ENCODE data around the gene RTN1. TPM values are rescaled to one million over a fixed set of nuclear protein-coding genes. Genes with fewer than 3 reads are reported as not detected.

The RTN1 gene
- total and polyA plus RNA-seq, 10 of the 15 experiments (the other 5 are each of a cell fraction or from before 2014, with no cell fraction given) = 0.03 to 0.55 (median 0.13) TPM; not detected in 4

DNA sequence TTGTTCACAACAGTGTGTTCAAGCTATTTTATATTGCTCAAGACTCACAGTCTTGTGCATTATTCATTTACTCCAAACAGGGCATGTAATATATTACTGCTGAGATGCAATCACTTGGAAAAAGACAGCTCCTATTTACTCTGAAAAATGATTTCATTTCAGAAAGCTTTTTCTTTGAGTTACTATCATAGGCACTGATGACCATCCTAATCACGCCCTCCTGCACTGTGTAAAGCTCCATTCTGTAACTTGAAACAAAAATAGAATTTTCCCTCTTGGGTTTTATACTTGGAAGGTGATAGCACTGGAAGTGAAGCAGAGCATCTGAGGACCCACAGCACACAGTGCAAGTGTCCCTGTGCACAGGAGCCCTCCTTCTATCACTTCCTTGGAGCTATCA is 55.6 kb downstream of the RTN1 start (continued):
- TF ChIP-seq, protein P1, sequence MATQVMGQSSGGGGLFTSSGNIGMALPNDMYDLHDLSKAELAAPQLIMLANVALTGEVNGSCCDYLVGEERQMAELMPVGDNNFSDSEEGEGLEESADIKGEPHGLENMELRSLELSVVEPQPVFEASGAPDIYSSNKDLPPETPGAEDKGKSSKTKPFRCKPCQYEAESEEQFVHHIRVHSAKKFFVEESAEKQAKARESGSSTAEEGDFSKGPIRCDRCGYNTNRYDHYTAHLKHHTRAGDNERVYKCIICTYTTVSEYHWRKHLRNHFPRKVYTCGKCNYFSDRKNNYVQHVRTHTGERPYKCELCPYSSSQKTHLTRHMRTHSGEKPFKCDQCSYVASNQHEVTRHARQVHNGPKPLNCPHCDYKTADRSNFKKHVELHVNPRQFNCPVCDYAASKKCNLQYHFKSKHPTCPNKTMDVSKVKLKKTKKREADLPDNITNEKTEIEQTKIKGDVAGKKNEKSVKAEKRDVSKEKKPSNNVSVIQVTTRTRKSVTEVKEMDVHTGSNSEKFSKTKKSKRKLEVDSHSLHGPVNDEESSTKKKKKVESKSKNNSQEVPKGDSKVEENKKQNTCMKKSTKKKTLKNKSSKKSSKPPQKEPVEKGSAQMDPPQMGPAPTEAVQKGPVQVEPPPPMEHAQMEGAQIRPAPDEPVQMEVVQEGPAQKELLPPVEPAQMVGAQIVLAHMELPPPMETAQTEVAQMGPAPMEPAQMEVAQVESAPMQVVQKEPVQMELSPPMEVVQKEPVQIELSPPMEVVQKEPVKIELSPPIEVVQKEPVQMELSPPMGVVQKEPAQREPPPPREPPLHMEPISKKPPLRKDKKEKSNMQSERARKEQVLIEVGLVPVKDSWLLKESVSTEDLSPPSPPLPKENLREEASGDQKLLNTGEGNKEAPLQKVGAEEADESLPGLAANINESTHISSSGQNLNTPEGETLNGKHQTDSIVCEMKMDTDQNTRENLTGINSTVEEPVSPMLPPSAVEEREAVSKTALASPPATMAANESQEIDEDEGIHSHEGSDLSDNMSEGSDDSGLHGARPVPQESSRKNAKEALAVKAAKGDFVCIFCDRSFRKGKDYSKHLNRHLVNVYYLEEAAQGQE (IDR thresholded peaks at IDR 0.05; ENCODE audit: low read depth, low read length) = no peak
- TF ChIP-seq BRCA1 (IDR thresholded peaks at IDR 0.05; ENCODE audit: low read depth, low read length) = no peak

DNA sequence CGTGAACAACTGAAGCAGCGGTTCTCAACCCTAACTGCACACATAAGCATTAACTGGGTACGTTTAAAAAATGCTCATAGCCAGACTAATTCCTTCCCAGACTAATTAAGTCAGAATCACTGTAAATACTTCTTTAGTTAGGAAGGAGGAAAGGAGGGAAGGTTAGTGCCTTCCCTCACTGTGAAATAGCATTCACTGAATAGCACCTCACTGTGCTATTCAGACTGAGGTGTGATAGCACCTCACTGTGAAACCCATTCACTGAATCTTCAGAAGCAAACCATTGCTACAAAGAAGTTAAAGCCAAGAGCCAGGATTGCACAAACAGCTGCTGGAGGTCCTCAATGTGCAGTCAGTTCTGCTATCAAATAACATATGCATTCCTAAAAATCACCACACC is 58.8 kb downstream of the RTN1 start:
- in situ Hi-C loops (cut with MboI) = no loop called here
- H3K4me2 ChIP-seq (ENCODE audit: control insufficient read depth, insufficient read depth) = no peak overlapping the region
- no peaks in the 10 kb centered on the region for H3K36me3 ChIP-seq (ENCODE audit: control insufficient read depth in 2 of 2, insufficient read depth in 2 of 2, low read length in 1 of 2)
- POLR2A ChIA-PET = no interaction called here
- no peaks in the 10 kb centered on the region for H3K4me1 ChIP-seq (ENCODE audit: control insufficient read depth, insufficient read depth, low read length)
- intact Hi-C loops (cut with micrococcal nuclease; ENCODE audit: unreplicated experiment) = no loop called here
- CTCF ChIA-PET = no interaction called here
- H3K79me2 ChIP-seq (ENCODE audit: control insufficient read depth, insufficient read depth, low read length) = no peaks in the 10 kb centered on the region
- no peak for DNase-seq (ENCODE audit: low read depth, low spot score)
- no peaks in the 10 kb centered on the region for H4K20me1 ChIP-seq (ENCODE audit: control insufficient read depth, insufficient read depth)
- RAD21 ChIA-PET (ENCODE audit: unreplicated experiment) = no interaction called here
- no peak overlapping the region for H3K27ac ChIP-seq (ENCODE audit: control insufficient read depth, insufficient read depth)
- SMC1A ChIA-PET (ENCODE audit: uncharacterized antibody, unreplicated experiment) = no interaction called here
- no peak overlapping the region for H3K9ac ChIP-seq (ENCODE audit: control insufficient read depth, insufficient read depth, low read length)
- H3K27me3 ChIP-seq (replicated peaks in 1 of 2; ENCODE audit: control insufficient read depth in 2 of 2, insufficient read depth in 2 of 2, low read length in 1 of 2) = no peaks in the 10 kb centered on the region
- no peaks in the 10 kb centered on the region for H3K9me3 ChIP-seq (replicated peaks; ENCODE audit: control insufficient read depth, insufficient read depth, low read length)
- no peak for ATAC-seq
- no peak overlapping the region for H3K4me3 ChIP-seq
- FAIRE-seq = no peak
- TF ChIP-seq, protein P2, sequence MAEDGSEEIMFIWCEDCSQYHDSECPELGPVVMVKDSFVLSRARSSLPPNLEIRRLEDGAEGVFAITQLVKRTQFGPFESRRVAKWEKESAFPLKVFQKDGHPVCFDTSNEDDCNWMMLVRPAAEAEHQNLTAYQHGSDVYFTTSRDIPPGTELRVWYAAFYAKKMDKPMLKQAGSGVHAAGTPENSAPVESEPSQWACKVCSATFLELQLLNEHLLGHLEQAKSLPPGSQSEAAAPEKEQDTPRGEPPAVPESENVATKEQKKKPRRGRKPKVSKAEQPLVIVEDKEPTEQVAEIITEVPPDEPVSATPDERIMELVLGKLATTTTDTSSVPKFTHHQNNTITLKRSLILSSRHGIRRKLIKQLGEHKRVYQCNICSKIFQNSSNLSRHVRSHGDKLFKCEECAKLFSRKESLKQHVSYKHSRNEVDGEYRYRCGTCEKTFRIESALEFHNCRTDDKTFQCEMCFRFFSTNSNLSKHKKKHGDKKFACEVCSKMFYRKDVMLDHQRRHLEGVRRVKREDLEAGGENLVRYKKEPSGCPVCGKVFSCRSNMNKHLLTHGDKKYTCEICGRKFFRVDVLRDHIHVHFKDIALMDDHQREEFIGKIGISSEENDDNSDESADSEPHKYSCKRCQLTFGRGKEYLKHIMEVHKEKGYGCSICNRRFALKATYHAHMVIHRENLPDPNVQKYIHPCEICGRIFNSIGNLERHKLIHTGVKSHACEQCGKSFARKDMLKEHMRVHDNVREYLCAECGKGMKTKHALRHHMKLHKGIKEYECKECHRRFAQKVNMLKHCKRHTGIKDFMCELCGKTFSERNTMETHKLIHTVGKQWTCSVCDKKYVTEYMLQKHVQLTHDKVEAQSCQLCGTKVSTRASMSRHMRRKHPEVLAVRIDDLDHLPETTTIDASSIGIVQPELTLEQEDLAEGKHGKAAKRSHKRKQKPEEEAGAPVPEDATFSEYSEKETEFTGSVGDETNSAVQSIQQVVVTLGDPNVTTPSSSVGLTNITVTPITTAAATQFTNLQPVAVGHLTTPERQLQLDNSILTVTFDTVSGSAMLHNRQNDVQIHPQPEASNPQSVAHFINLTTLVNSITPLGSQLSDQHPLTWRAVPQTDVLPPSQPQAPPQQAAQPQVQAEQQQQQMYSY (CRISPR knock-in tag; IDR thresholded peaks at IDR 0.05) = no peak
- no peak for TF ChIP-seq BCL11A (IDR thresholded peaks at IDR 0.05; ENCODE audit: low read depth, low read length)
- BruUV-seq (replicated peaks) = no TSS peak
- WGBS (ENCODE audit: insufficient coverage, insufficient replicate concordance, low lambda C conversion rate, missing lambda C conversion rate) = 23% methylated on average over 3 of the region's 3 CpGs
- H2AFZ ChIP-seq (ENCODE audit: control insufficient read depth, low read depth, low read length) = no peak overlapping the region
